CD4-positive, alpha-beta memory T cell (primary cell): ENCODE data around the gene MTHFSD. TPM values are rescaled to one million over a fixed set of nuclear protein-coding genes. Genes with fewer than 3 reads are reported as not detected.

Source experiments
- CTCF ChIA-PET: fragments of 350-600 bp; sonication (Branson Sonifier 250); formaldehyde crosslinking; loops from one replicate; lab custom pipeline; 2021; ENCODE audit warnings: inconsistent platforms; ENCODE audit not compliant: partially characterized antibody; lab: Charles Lee
- POLR2A ChIA-PET: fragments of 350-600 bp; sonication (Branson Sonifier 250); formaldehyde crosslinking; loops from one replicate; lab custom pipeline; 2021; ENCODE audit not compliant: partially characterized antibody; lab: Charles Lee
- DNase-seq, 5 donors: peaks; one replicate each; pipeline versions ENCODE4 v3.0.0 to v3.0.0-alpha.2; 2020 to 2022; ENCODE audit warnings: mixed read lengths in 1 of 5
- H3K27ac ChIP-seq: one replicate; pipeline ENCODE4 v1.7.0; 2013; ENCODE audit warnings: low read depth, low read length
- H3K27me3 ChIP-seq: 2 replicates; pipeline ENCODE4 v1.7.0; 2013; ENCODE audit warnings: mild to moderate bottlenecking, low read length, moderate library complexity; ENCODE audit not compliant: insufficient read depth
- H3K36me3 ChIP-seq: 2 replicates; pipeline ENCODE4 v1.7.0; 2013; ENCODE audit warnings: mild to moderate bottlenecking, low read length, moderate library complexity; ENCODE audit not compliant: insufficient read depth
- H3K4me1 ChIP-seq: 2 replicates; pipeline ENCODE4 v1.7.0; 2013; ENCODE audit warnings: mild to moderate bottlenecking, low read length, moderate library complexity; ENCODE audit not compliant: insufficient read depth
- H3K4me3 ChIP-seq, 2 donors: one replicate each; pipeline ENCODE4 v1.7.0; 2013; ENCODE audit warnings: low read length in 2 of 2, mild to moderate bottlenecking in 1 of 2
- H3K9me3 ChIP-seq, 2 donors: one replicate each; pipeline ENCODE4 v1.7.0; 2013; ENCODE audit warnings: low read length in 2 of 2, control low read depth in 1 of 2; ENCODE audit not compliant: control insufficient read depth in 1 of 2
- H3K27ac Mint-ChIP-seq, 7 donors: one replicate each; pipeline ENCODE4 v1.8.0; 2020 to 2021; ENCODE audit warnings: mixed read lengths in 7 of 7, mild to moderate bottlenecking in 6 of 7, inconsistent platforms in 3 of 7, moderate library complexity in 3 of 7
- H3K27me3 Mint-ChIP-seq, 2 donors: one replicate each; pipeline ENCODE4 v1.8.0; 2020 to 2021; ENCODE audit warnings: mixed read lengths in 2 of 2
- H3K36me3 Mint-ChIP-seq, 2 donors: one replicate each; pipeline ENCODE4 v1.8.0; 2020 to 2021; ENCODE audit warnings: mixed read lengths in 2 of 2, inconsistent platforms in 1 of 2, mild to moderate bottlenecking in 1 of 2
- H3K4me1 Mint-ChIP-seq, 4 donors: one replicate each; pipeline ENCODE4 v1.8.0; 2020 to 2021; ENCODE audit warnings: mixed read lengths in 4 of 4, mild to moderate bottlenecking in 1 of 4
- H3K4me3 Mint-ChIP-seq, 8 donors: one replicate each; pipeline ENCODE4 v1.8.0; 2020 to 2021; ENCODE audit warnings: mixed read lengths in 8 of 8, mild to moderate bottlenecking in 7 of 8, moderate library complexity in 6 of 8, inconsistent platforms in 3 of 8
- H3K9me3 Mint-ChIP-seq, 8 donors: one replicate each; pipeline ENCODE4 v1.8.0; 2020 to 2021; ENCODE audit warnings: mixed read lengths in 8 of 8, mild to moderate bottlenecking in 5 of 8, inconsistent platforms in 3 of 8, moderate library complexity in 1 of 8
- intact Hi-C: fragments of 100-400 bp; cut with micrococcal nuclease; formaldehyde crosslinking; loops from one replicate; pipeline ENCODE4 v1.15.1; 2023
- polyA plus RNA-seq, 2 donors: library from polyadenylated mRNA; unstranded; fragments of 300-500 nt; fragmentation: Illumina TruSeq; gene quantifications; one replicate each; pipeline ENCODE4 v1.2.3, GENCODE V29; 2021
- total RNA-seq, 2 experiments: library from RNA; stranded (reverse); gene quantifications; one replicate each; pipeline ENCODE4 v1.2.3, GENCODE V29; 2021

Gene MTHFSD
- total and polyA plus RNA-seq, 4 experiments from 2014 or later: 12.5 to 41.6 (median 29.9) TPM

GRCh38 chr16:86542756-86543750 is 12.0 kb downstream of the MTHFSD start:
- intact Hi-C loops: no loop called here
- no peaks in the 10 kb centered on the region for H3K27me3 ChIP-seq
- DNase-seq: no peak
- no peaks in the 10 kb centered on the region for H3K9me3 ChIP-seq
- H3K27ac ChIP-seq: no peak overlapping the region
- Mint-ChIP-seq H3K27ac (no peak overlapping the region), H3K36me3 (peaks cover 72 to 87% of the 10 kb centered on the region in 2 donors), H3K4me3 (no peak overlapping the region), H3K27me3 (no peaks in the 10 kb centered on the region), H3K9me3 (no peaks in the 10 kb centered on the region), H3K4me1 (peaks cover 0 to 4% (median 0%) of the 10 kb centered on the region in 4 donors)
- no peak overlapping the region for H3K4me3 ChIP-seq
- POLR2A ChIA-PET: no interaction called here
- CTCF ChIA-PET: interaction anchor here (1.0 kb wide), 1 partner anchor 22 kb away, joined by 3 read pairs; no protein-coding TSS in a partner anchor
- no peaks in the 10 kb centered on the region for H3K4me1 ChIP-seq
- peaks cover 38% of the 10 kb centered on the region for H3K36me3 ChIP-seq

DNA sequence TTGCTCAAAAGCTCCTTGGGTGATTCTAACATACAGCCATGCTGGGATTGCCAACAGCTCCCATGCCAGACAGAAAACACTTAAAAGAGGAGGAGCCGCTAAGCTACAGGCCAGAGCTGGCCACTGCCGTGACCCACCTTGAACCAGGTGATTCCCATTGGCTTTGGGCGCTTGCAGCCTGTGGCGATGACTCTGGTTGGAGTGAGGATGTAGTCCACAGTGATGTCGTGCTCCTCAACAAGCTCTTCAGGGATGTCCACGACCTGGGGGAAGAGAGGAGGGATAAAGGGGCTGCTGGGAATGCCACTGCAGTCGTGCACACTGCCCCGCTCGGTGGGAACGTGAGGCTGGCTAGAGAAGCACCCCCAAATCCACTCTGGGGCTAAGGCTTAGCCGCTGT is 13.5 kb downstream of the MTHFSD start:
- Mint-ChIP-seq H3K27ac (no peak overlapping the region), H3K27me3 (no peaks in the 10 kb centered on the region), H3K4me3 (no peak overlapping the region), H3K4me1 (peaks cover 0 to 4% (median 0%) of the 10 kb centered on the region in 4 donors), H3K9me3 (no peaks in the 10 kb centered on the region), H3K36me3 (peaks cover 73 to 82% of the 10 kb centered on the region in 2 donors)
- Histone ChIP-seq H3K9me3 (no peaks in the 10 kb centered on the region), H3K36me3 (peaks cover 45% of the 10 kb centered on the region), H3K4me1 (no peaks in the 10 kb centered on the region), H3K27ac (no peak overlapping the region), H3K4me3 (no peak overlapping the region), H3K27me3 (no peaks in the 10 kb centered on the region)
- POLR2A ChIA-PET: no interaction called here
- no peak for DNase-seq
- CTCF ChIA-PET: no interaction called here
- intact Hi-C loops: no loop called here

GRCh38 chr16:86540894-86541293 is 14.1 kb downstream of the MTHFSD start:
- H3K27ac Mint-ChIP-seq: no peak overlapping the region
- no peak for DNase-seq

DNA sequence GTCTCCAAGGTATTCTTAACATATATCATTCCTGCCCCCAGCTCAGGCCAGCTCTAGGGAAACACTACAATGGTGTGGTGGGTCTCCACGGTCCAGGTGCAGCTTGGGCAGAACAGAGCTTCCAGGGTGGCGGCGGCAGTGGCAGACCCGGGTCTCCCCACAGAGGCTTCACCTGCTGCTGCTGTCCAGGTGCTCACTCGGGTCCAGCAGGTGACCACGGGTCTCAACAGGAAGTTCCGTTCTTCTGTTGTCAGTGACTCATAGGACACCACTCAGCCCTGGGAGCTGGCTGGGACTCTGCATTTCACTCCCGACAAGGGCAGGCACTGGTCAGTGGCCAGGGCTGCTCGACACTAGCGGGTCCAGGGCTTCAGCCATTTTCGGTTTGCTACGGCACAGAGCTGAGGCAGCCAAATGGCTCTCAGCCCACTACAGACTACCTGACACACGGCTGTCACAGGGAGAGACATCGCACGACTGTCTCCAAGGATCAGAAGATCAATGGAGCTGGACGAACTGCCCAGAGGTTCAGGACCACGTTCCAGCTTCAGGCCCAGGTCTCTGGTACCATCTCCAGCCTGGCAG is 16.7 kb downstream of the MTHFSD start:
- Histone ChIP-seq H3K27me3 (no peaks in the 10 kb centered on the region), H3K4me3 (no peak overlapping the region), H3K36me3 (peaks cover 42% of the 10 kb centered on the region), H3K27ac (no peak overlapping the region), H3K4me1 (no peaks in the 10 kb centered on the region), H3K9me3 (no peaks in the 10 kb centered on the region)
- Mint-ChIP-seq H3K27ac (no peak overlapping the region), H3K4me3 (no peak overlapping the region), H3K36me3 (peaks cover 54 to 63% of the 10 kb centered on the region in 2 donors), H3K27me3 (no peaks in the 10 kb centered on the region), H3K4me1 (no peaks in the 10 kb centered on the region), H3K9me3 (no peaks in the 10 kb centered on the region)
- no peak for DNase-seq
- intact Hi-C loops: no loop called here
- CTCF ChIA-PET: interaction anchor here (1.2 kb wide), 1 partner anchor 26 kb away, joined by 3 read pairs; no protein-coding TSS in a partner anchor
- POLR2A ChIA-PET: no interaction called here

More at GRCh38 chr16:86540894-86541293, 14.1 kb downstream of the MTHFSD start:
- Histone ChIP-seq H3K4me1 (no peaks in the 10 kb centered on the region), H3K27me3 (no peaks in the 10 kb centered on the region), H3K27ac (no peak overlapping the region), H3K36me3 (peaks cover 42% of the 10 kb centered on the region), H3K9me3 (no peaks in the 10 kb centered on the region), H3K4me3 (no peak overlapping the region)
- ChIA-PET CTCF (no interaction called here), POLR2A (no interaction called here)
- Mint-ChIP-seq H3K4me1 (peaks cover 0 to 4% (median 0%) of the 10 kb centered on the region in 4 donors), H3K4me3 (no peak overlapping the region), H3K9me3 (no peaks in the 10 kb centered on the region), H3K27me3 (no peaks in the 10 kb centered on the region), H3K36me3 (peaks cover 68 to 77% of the 10 kb centered on the region in 2 donors)
- intact Hi-C loops: no loop called here

DNA sequence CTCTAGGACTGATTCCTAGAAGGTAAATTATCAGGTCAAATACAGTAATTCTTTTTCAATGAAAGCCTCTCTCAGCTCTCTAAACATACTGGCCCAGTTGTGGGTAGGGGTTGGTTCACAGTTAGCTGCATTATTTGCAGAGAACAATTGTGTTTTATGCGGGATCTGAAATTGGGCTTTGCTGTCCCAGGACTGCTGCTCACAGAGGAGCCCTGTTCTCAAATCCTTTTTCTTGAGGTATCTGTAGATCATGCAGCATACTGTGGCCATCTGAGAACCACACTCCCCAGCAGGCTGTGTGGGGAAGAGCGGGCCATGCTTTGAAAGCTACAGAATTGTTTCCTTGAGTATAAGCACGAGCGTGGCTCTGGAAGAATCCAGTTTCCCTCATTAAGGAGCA is 17.5 kb downstream of the MTHFSD start:
- H3K4me1 ChIP-seq: no peaks in the 10 kb centered on the region
- no peak for DNase-seq
- Mint-ChIP-seq H3K4me1 (no peaks in the 10 kb centered on the region), H3K27me3 (no peaks in the 10 kb centered on the region), H3K27ac (no peak overlapping the region), H3K9me3 (no peaks in the 10 kb centered on the region), H3K4me3 (no peak overlapping the region), H3K36me3 (peaks cover 51 to 57% of the 10 kb centered on the region in 2 donors)
- ChIA-PET POLR2A (no interaction called here), CTCF (interaction anchor here (1.3 kb wide), 1 partner anchor 9 kb away, joined by 3 read pairs; no protein-coding TSS in a partner anchor)
- H3K9me3 ChIP-seq: no peaks in the 10 kb centered on the region
- H3K4me3 ChIP-seq: no peak overlapping the region
- peaks cover 42% of the 10 kb centered on the region for H3K36me3 ChIP-seq
- intact Hi-C loops: no loop called here
- H3K27ac ChIP-seq: no peak overlapping the region
- no peaks in the 10 kb centered on the region for H3K27me3 ChIP-seq

GRCh38 chr16:86536621-86537020 is 18.4 kb downstream of the MTHFSD start:
- no peak overlapping the region for H3K4me3 ChIP-seq
- no peak for DNase-seq
- no peak overlapping the region for H3K27ac Mint-ChIP-seq
- no peak overlapping the region for H3K27ac ChIP-seq
- no peaks in the 10 kb centered on the region for H3K27me3 ChIP-seq
- intact Hi-C loops: no loop called here
- H3K9me3 ChIP-seq: no peaks in the 10 kb centered on the region
- H3K4me1 ChIP-seq: no peaks in the 10 kb centered on the region
- H3K4me1 Mint-ChIP-seq: no peaks in the 10 kb centered on the region
- H3K36me3 ChIP-seq: peaks cover 39% of the 10 kb centered on the region
- peaks cover 49 to 52% of the 10 kb centered on the region in 2 donors for H3K36me3 Mint-ChIP-seq
- ChIA-PET CTCF (interaction anchor here (1.3 to 1.4 kb wide), 2 partner anchors 9 to 28 kb away, joined by 3 read pairs; no protein-coding TSS in a partner anchor), POLR2A (no interaction called here)
- H3K9me3 Mint-ChIP-seq: no peaks in the 10 kb centered on the region
- H3K4me3 Mint-ChIP-seq: no peak overlapping the region
- H3K27me3 Mint-ChIP-seq: no peaks in the 10 kb centered on the region
